Measurements from ENCODE around the gene BEND3.
"Not testable (repeated sequence)": the region's sequence is repeated elsewhere in the genome, so short reads cannot be mapped to it uniquely, and the experiment has no call there.

BEND3 gene

GRCh38 chr6:107033126-107033525 is 82.2 kb downstream of the BEND3 start:
- no peak for DNase-seq (ENCODE audit: low read depth in 2 of 2)

- no peak for DNase-seq (ENCODE audit: low read depth in 2 of 2)
Measured at GRCh38 chr6:107032051-107032450, 83.3 kb downstream of the BEND3 start.

- no peak for DNase-seq (ENCODE audit: low read depth in 2 of 2)
Measured at GRCh38 chr6:107030151-107030550, 85.2 kb downstream of the BEND3 start.

GRCh38 chr6:107026965-107027364 is 88.3 kb downstream of the BEND3 start:
- DNase-seq (ENCODE audit: low read depth in 2 of 2): no peak

GRCh38 chr6:107021446-107022185 is 93.7 kb downstream of the BEND3 start:
- no peak for DNase-seq (ENCODE audit: low read depth in 2 of 2)

GRCh38 chr6:107020239-107020638 is 95.1 kb downstream of the BEND3 start:
- DNase-seq (ENCODE audit: low read depth in 2 of 2): no peak

GRCh38 chr6:107019628-107020027 is 95.7 kb downstream of the BEND3 start:
- not testable (repeated sequence) for DNase-seq (ENCODE audit: low read depth in 2 of 2)

GRCh38 chr6:107019047-107019446 is 96.3 kb downstream of the BEND3 start:
- DNase-seq (ENCODE audit: low read depth in 2 of 2): no peak

Measured in fibroblast of skin of left quadriceps (primary cell).